Sigmoid colon (tissue), 7 donors: Measurements from ENCODE around the gene BAHD1. TPM values are rescaled to one million over a fixed set of nuclear protein-coding genes. Genes with fewer than 3 reads are reported as not detected.

Source experiments
- DNase-seq: peaks from one replicate; pipeline ENCODE4 v3.0.0-alpha.2; 2019
- H3K27ac ChIP-seq, 4 donors: fragments of 200-600 bp; sonication (generic); one replicate each; pipeline ENCODE4 v1.5.1; 2016 to 2019; ENCODE audit warnings: mild to moderate bottlenecking in 1 of 4
- H3K27me3 ChIP-seq, 3 donors: fragments of 200-600 bp; sonication (generic); one replicate each; pipeline ENCODE4 v1.5.1; 2019; ENCODE audit warnings: mild to moderate bottlenecking in 1 of 3
- H3K36me3 ChIP-seq, 4 donors: fragments of 200-600 bp; sonication (generic); one replicate each; pipeline ENCODE4 v1.5.1; 2016 to 2019
- H3K4me1 ChIP-seq, 4 donors: fragments of 200-600 bp; sonication (generic); one replicate each; pipeline ENCODE4 v1.5.1; 2017 to 2019
- H3K4me3 ChIP-seq, 4 donors: fragments of 200-600 bp; sonication (generic); one replicate each; pipeline ENCODE4 v1.5.1; 2017 to 2019; ENCODE audit warnings: mild to moderate bottlenecking in 2 of 4, moderate library complexity in 1 of 4
- H3K9me3 ChIP-seq, 4 donors: fragments of 200-600 bp in 3 of 4; sonication (generic) in 3 of 4; one replicate each; pipeline versions ENCODE4 v1.5.1 to v1.6.1; 2013 to 2019
- CTCF ChIP-seq, 4 experiments: fragments of 450-650 bp in 3 of 4; fragments of 200-600 bp in 1 of 4; IDR thresholded peaks; one replicate each; pipeline ENCODE4 v1.5.1; 2016 to 2019; ENCODE audit warnings: antibody characterized with exemption in 4 of 4, mild to moderate bottlenecking in 3 of 4, moderate library complexity in 2 of 4
- EP300 ChIP-seq, 4 donors: sonication (generic); formaldehyde crosslinking; IDR thresholded peaks; one replicate each; pipeline ENCODE4 v1.6.1; 2017; ENCODE audit warnings: antibody characterized with exemption in 4 of 4
- POLR2A ChIP-seq, 2 donors: fragments of 450-650 bp; IDR thresholded peaks; one replicate each; pipeline ENCODE4 v1.6.1; 2016; ENCODE audit warnings: antibody characterized with exemption in 2 of 2, mild to moderate bottlenecking in 2 of 2, moderate library complexity in 2 of 2
- POLR2AphosphoS5 ChIP-seq, 4 donors: sonication (generic); formaldehyde crosslinking; IDR thresholded peaks; one replicate each; pipeline ENCODE4 v1.6.1; 2017; ENCODE audit warnings: antibody characterized with exemption in 4 of 4
- WGBS, 2 donors: extraction: QIAGEN DNeasy Blood & Tissue Kit; methylation state at CpG; one replicate each; pipeline ENCODE4 v1.1.7; 2013; 5-methylcytosine and 5-hydroxymethylcytosine counted together
- intact Hi-C: fragments of 100-400 bp; cut with DNase I; formaldehyde crosslinking; loops from one replicate; pipeline ENCODE4 v1.15.1; 2023
- polyA plus RNA-seq, 3 donors: library from polyadenylated mRNA; stranded (reverse); fragments of 200-250 nt; gene quantifications; one replicate each; pipeline ENCODE4 v1.2.3, GENCODE V29; 2013
- total RNA-seq, 4 donors: library from RNA; depleted of rRNA; stranded (reverse); fragments of >200 nt; gene quantifications; one replicate each; pipeline ENCODE4 v1.1.0, GENCODE V29; 2016
- donor health status: healthy with polysubstance abuse.
- donor health status: Bipolar disorder and iron deficiency.
- donor health status: healthy.

The BAHD1 gene
- total and polyA plus RNA-seq, 7 donors: 7.7 to 20.2 (median 9.6) TPM

GRCh38 chr15:40500568-40501330 lies 60.0 kb downstream of the BAHD1 start:
- no peak for DNase-seq
- intact Hi-C loops: no loop called here
- WGBS, 2 donors: 81 to 83% methylated on average over 4 of the region's 4 CpGs
- H3K4me1 ChIP-seq: no peaks in the 10 kb centered on the region
- H3K27me3 ChIP-seq: peaks cover 0 to 3% (median 0%) of the 10 kb centered on the region in 3 donors
- TF ChIP-seq POLR2AphosphoS5 (IDR thresholded peaks at IDR 0.05): no peak
- TF ChIP-seq CTCF (IDR thresholded peaks at IDR 0.05): no peak
- TF ChIP-seq EP300 (IDR thresholded peaks at IDR 0.05): no peak
- no peak for TF ChIP-seq POLR2A (IDR thresholded peaks at IDR 0.05)
- H3K4me3 ChIP-seq: no peak overlapping the region
- H3K9me3 ChIP-seq: no peaks in the 10 kb centered on the region
- H3K36me3 ChIP-seq: no peaks in the 10 kb centered on the region
- no peak overlapping the region for H3K27ac ChIP-seq

DNA sequence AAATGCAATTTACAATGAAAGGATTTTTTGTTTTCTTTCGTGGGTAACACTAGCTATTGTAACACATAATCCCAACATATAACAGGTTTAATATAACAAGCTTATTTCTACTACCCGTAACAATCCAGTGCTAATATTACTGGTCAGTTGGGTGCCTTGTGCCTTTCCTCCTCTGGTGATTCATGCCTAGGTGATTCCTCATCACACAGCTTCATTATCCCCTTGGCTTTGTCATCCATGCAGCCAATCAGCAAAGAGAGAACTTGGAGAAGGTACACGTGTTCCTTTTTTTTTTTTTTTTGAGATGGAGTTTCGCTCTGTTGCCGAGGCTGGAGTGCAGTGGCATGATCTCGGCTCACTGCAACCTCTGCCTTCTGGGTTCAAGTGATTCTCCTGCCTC lies 60.7 kb downstream of the BAHD1 start:
- Histone ChIP-seq H3K36me3 (no peaks in the 10 kb centered on the region), H3K4me1 (no peaks in the 10 kb centered on the region), H3K4me3 (no peak overlapping the region), H3K27ac (no peak overlapping the region), H3K27me3 (peaks cover 0 to 3% (median 0%) of the 10 kb centered on the region in 3 donors), H3K9me3 (no peaks in the 10 kb centered on the region)
- TF ChIP-seq CTCF (IDR thresholded peaks at IDR 0.05): no peak
- 76% methylated on average over 6 of the region's 6 CpGs for WGBS, 2 donors
- DNase-seq: no peak
- intact Hi-C loops: no loop called here

GRCh38 chr15:40506964-40507571 lies 66.3 kb downstream of the BAHD1 start:
- Histone ChIP-seq H3K4me1 (peaks cover 0 to 21% (median 11%) of the 10 kb centered on the region in 4 donors), H3K9me3 (no peaks in the 10 kb centered on the region), H3K27ac (peak overlapping the region in 2 of 4 donors; percentile 32 to 35), H3K4me3 (peak overlapping the region; percentile 4 to 38 (median 32)), H3K36me3 (no peaks in the 10 kb centered on the region), H3K27me3 (no peaks in the 10 kb centered on the region)
- intact Hi-C loops: loop anchor here (2.0 kb wide), 2 partner anchors 36 to 64 kb away; partner anchors contain the start of gene CHST14
- peak; percentile 44 to 68 (median 58) for TF ChIP-seq CTCF (IDR thresholded peaks at IDR 0.05)
- TF ChIP-seq POLR2AphosphoS5 (IDR thresholded peaks at IDR 0.05): no peak
- no peak for TF ChIP-seq EP300 (IDR thresholded peaks at IDR 0.05)
- DNase-seq: peak; percentile 89
- 2 to 4% methylated on average over 30 of the region's 30 CpGs for WGBS, 2 donors

GRCh38 chr15:40508216-40508615 lies 67.5 kb downstream of the BAHD1 start:
- DNase-seq: no peak
- Histone ChIP-seq H3K4me3 (no peak overlapping the region), H3K4me1 (peaks cover 0 to 23% (median 13%) of the 10 kb centered on the region in 4 donors), H3K9me3 (no peaks in the 10 kb centered on the region), H3K36me3 (no peaks in the 10 kb centered on the region), H3K27me3 (no peaks in the 10 kb centered on the region), H3K27ac (no peak overlapping the region)
- whole genome bisulfite sequencing, 2 donors: 78 to 94% methylated on average over 1 of the region's 1 CpG
- TF ChIP-seq CTCF (IDR thresholded peaks at IDR 0.05) (no peak), POLR2AphosphoS5 (IDR thresholded peaks at IDR 0.05) (no peak), EP300 (IDR thresholded peaks at IDR 0.05) (no peak), POLR2A (IDR thresholded peaks at IDR 0.05) (no peak)
- intact Hi-C loops: no loop called here
